H1 (cell line): ENCODE measurements around the gene C1orf210. TPM values are rescaled to one million over a fixed set of nuclear protein-coding genes. Genes with fewer than 3 reads are reported as not detected.

ENCODE experiments used
- CHD2 ChIP-seq: IDR thresholded peaks from 2 replicates; pipeline ENCODE4 v1.6.1; 2012; ENCODE audit warnings: low read length, improper control_type of control experiment
- CHD7 ChIP-seq: fragments of 300-600 bp; sonication (generic); IDR thresholded peaks from 2 replicates; pipeline ENCODE4 v1.7.1; 2012; ENCODE audit warnings: low read length, moderate library complexity, mild to moderate bottlenecking, inconsistent platforms; ENCODE audit not compliant: insufficient replicate concordance
- HDAC2 ChIP-seq, 2 experiments: fragments of 300-600 bp in 1 of 2; sonication (generic) in 1 of 2; IDR thresholded peaks; 2 replicates each; pipeline ENCODE4 v1.6.1; 2011 to 2012; ENCODE audit warnings: low read depth in 2 of 2, low read length in 2 of 2, mild to moderate bottlenecking in 2 of 2, moderate library complexity in 2 of 2, borderline replicate concordance in 1 of 2, inconsistent platforms in 1 of 2
- SAP30 ChIP-seq: fragments of 300-600 bp; sonication (generic); IDR thresholded peaks from 2 replicates; pipeline ENCODE4 v1.7.1; 2012; ENCODE audit warnings: low read length, moderate library complexity, mild to moderate bottlenecking, inconsistent platforms; ENCODE audit not compliant: insufficient read depth, insufficient replicate concordance
- SIN3A ChIP-seq, 2 experiments: IDR thresholded peaks in 1 of 2; conservative IDR thresholded peaks in 1 of 2; 2 replicates each; pipeline ENCODE4 v1.6.1; 2011 to 2012; ENCODE audit warnings: low read length in 2 of 2, improper control_type of control experiment in 1 of 2, low read depth in 1 of 2, mild to moderate bottlenecking in 1 of 2
- polyA plus RNA-seq, 7 experiments: library from polyadenylated mRNA; depleted of rRNA in 3 of 7; stranded (reverse) in 5 of 7; unstranded in 2 of 7; fragments of >200 nt in 5 of 7; fragments of 200-250 nt in 2 of 7; gene quantifications; 1 replicate in 5 of 7; 2 replicates in 1 of 7; 4 replicates in 1 of 7; pipeline versions ENCODE4 v1.2.1 to v1.2.3, GENCODE V29; 2011 to 2013; ENCODE audit warnings: missing spikeins in 2 of 7, mixed read lengths in 2 of 7
- total RNA-seq: library from RNA; stranded (reverse); fragmentation: NEBNext Ultra II Directional; extraction: Animal tissue kit (Norgen Biotek cat#: 25700); gene quantifications from 2 replicates; pipeline ENCODE4 v1.2.1, GENCODE V29; 2021

The C1orf210 gene
- total and polyA plus RNA-seq, 2 of the 8 experiments (the other 6 are each of a cell fraction or from before 2014, with no cell fraction given) = 12.0 to 27.9 TPM

- no peak for TF ChIP-seq CHD7
- TF ChIP-seq HDAC2 (IDR thresholded peaks at IDR 0.05; ENCODE audit: borderline replicate concordance in 1 of 2, low read depth in 2 of 2, low read length in 2 of 2) = no peak
- no peak for TF ChIP-seq CHD2
- no peak for TF ChIP-seq SAP30
- no peak for TF ChIP-seq SIN3A (conservative IDR thresholded peaks at IDR 0.05 in 1 of 2, IDR thresholded peaks at IDR 0.05 in 1 of 2; ENCODE audit: low read depth in 1 of 2, low read length in 2 of 2)
- TF ChIP-seq, all 59 proteins: peak for 0
These were observed 8.1 kb downstream of the C1orf210 start (continued) for GRCh38 chr1:43277116-43277876.
